T follicular helper cell (primary cell): Measurements from ENCODE around the gene MTCH1.
"Not testable (repeated sequence)": the region's sequence is repeated elsewhere in the genome, so short reads cannot be mapped to it uniquely, and the experiment has no call there.

Experiments
- DNase-seq: peaks from one replicate; pipeline ENCODE4 v3.0.0-alpha.2; 2020; ENCODE audit warnings: low read depth

MTCH1 gene

GRCh38 chr6:36954262-36954931 lies 31.6 kb downstream of the MTCH1 start, which contains the start of gene PI16:
Gene PI16 (plus strand): TSS chr6:36954738. CDS start chr6:36954761, 23 bp downstream.
- DNase-seq, result no peak

GRCh38 chr6:36953931-36954261 lies 32.1 kb downstream of the MTCH1 start:
- no peak for DNase-seq

- DNase-seq, result no peak
Observed at GRCh38 chr6:36949636-36950035, 36.4 kb downstream of the MTCH1 start.

GRCh38 chr6:36949076-36949475 lies 36.9 kb downstream of the MTCH1 start:
- DNase-seq, result not testable (repeated sequence)

GRCh38 chr6:36947570-36948351 lies 38.2 kb downstream of the MTCH1 start:
- DNase-seq, result no peak

- no peak for DNase-seq
Observed at GRCh38 chr6:36946526-36946925, 39.5 kb downstream of the MTCH1 start.

GRCh38 chr6:36945301-36945700 lies 40.7 kb downstream of the MTCH1 start:
- no peak for DNase-seq

GRCh38 chr6:36944650-36945049 lies 41.3 kb downstream of the MTCH1 start:
- no peak for DNase-seq

GRCh38 chr6:36942329-36942728 lies 43.7 kb downstream of the MTCH1 start:
- not testable (repeated sequence) for DNase-seq

- not testable (repeated sequence) for DNase-seq
Observed at GRCh38 chr6:36941561-36941960, 44.4 kb downstream of the MTCH1 start.

GRCh38 chr6:36940027-36940426 lies 46.0 kb downstream of the MTCH1 start:
- no peak for DNase-seq

- not testable (repeated sequence) for DNase-seq
Observed at GRCh38 chr6:36939005-36939404, 47.0 kb downstream of the MTCH1 start.

- no peak for DNase-seq
Observed at GRCh38 chr6:36938536-36938935, 47.5 kb downstream of the MTCH1 start.

GRCh38 chr6:36937896-36938295 lies 48.1 kb downstream of the MTCH1 start:
- DNase-seq, result no peak

- DNase-seq, result no peak
Observed at GRCh38 chr6:36936824-36937223, 49.2 kb downstream of the MTCH1 start.

GRCh38 chr6:36934901-36935300 lies 51.1 kb downstream of the MTCH1 start:
- DNase-seq, result no peak

GRCh38 chr6:36933519-36933918 lies 52.5 kb downstream of the MTCH1 start:
- DNase-seq, result no peak

GRCh38 chr6:36933102-36933501 lies 52.9 kb downstream of the MTCH1 start:
- no peak for DNase-seq

- DNase-seq, result no peak
Observed at GRCh38 chr6:36930483-36930882, 55.5 kb downstream of the MTCH1 start.

- no peak for DNase-seq
Observed at GRCh38 chr6:36929607-36930006, 56.4 kb downstream of the MTCH1 start.

GRCh38 chr6:36929152-36929551 lies 56.8 kb downstream of the MTCH1 start:
- no peak for DNase-seq

GRCh38 chr6:36928547-36928918 lies 57.5 kb downstream of the MTCH1 start:
- no peak for DNase-seq

- no peak for DNase-seq
Observed at GRCh38 chr6:36927691-36928546, 58.1 kb downstream of the MTCH1 start.
